ENCODE measurements around the gene MPRIP.
"Not testable (repeated sequence)": the region's sequence is repeated elsewhere in the genome, so short reads cannot be mapped to it uniquely, and the experiment has no call there.

DNA sequence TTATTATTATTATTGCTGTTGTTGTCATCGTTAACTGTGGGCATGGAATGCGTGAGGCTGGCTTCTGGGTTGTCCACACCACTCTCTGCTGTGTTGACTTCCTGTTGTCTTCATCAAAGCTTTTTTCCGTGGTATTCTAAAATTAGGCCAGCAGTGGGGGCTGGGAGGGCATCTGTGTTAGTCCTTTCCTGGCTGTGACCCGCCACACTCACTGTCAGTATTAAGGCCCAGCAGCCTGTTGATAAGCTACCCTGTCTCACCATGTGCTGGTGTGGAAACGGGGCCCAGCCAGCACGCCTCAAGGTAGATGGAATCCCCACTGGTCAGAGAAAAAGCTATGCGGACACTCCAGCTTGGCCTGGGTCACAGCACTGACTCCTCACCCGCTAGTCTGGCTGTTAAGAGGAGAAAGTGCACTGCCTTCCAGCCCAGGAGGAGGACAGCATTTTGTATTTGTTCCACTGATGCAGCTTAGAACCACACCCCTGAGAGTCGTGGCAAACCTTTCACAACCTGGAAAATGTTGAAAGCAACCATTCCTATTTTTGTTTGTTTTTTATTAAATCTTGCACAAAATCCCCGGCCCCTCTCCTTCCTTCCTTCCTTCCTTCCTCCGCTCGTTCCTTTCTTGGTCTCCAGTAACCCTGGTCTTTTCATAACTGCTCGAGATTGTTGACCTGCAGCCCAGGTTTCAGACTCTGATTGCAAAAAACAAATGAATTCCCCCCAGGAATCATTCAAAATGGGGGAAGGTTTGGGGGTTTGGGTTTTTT is 142.9 kb downstream of the MPRIP start:
- TF ChIP-seq, protein P1, sequence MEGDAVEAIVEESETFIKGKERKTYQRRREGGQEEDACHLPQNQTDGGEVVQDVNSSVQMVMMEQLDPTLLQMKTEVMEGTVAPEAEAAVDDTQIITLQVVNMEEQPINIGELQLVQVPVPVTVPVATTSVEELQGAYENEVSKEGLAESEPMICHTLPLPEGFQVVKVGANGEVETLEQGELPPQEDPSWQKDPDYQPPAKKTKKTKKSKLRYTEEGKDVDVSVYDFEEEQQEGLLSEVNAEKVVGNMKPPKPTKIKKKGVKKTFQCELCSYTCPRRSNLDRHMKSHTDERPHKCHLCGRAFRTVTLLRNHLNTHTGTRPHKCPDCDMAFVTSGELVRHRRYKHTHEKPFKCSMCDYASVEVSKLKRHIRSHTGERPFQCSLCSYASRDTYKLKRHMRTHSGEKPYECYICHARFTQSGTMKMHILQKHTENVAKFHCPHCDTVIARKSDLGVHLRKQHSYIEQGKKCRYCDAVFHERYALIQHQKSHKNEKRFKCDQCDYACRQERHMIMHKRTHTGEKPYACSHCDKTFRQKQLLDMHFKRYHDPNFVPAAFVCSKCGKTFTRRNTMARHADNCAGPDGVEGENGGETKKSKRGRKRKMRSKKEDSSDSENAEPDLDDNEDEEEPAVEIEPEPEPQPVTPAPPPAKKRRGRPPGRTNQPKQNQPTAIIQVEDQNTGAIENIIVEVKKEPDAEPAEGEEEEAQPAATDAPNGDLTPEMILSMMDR (optimal IDR thresholded peaks at IDR 0.05 in 1 of 3, IDR thresholded peaks at IDR 0.05 in 1 of 3, conservative IDR thresholded peaks at IDR 0.05 in 1 of 3; ENCODE audit: extremely low read depth in 1 of 3, insufficient read depth in 2 of 3, low read length in 3 of 3), result not testable (repeated sequence)
- TF ChIP-seq EZH2 (IDR thresholded peaks at IDR 0.05; ENCODE audit: low read length), result not testable (repeated sequence)
